Stimulated activated CD4-positive, alpha-beta T cell treated with anti-CD3 and anti-CD28 coated beads, TNF-alpha, amount 100 ng/mL, for 1 hour (primary cell): ENCODE data around the gene INMT.
A peak's percentile ranks its signal among the peaks of the same experiment; 100 is the strongest.

Source experiments
- DNase-seq, 3 donors: peaks; one replicate each; pipeline ENCODE4 v3.0.0-alpha.2; 2020; ENCODE audit warnings: low read depth in 3 of 3, low spot score in 1 of 3

INMT gene

GRCh38 chr7:30727061-30727945 is 24.6 kb upstream of the INMT start:
- DNase-seq, result no peak

GRCh38 chr7:30728591-30729100 is 23.3 kb upstream of the INMT start:
- no peak for DNase-seq

DNA sequence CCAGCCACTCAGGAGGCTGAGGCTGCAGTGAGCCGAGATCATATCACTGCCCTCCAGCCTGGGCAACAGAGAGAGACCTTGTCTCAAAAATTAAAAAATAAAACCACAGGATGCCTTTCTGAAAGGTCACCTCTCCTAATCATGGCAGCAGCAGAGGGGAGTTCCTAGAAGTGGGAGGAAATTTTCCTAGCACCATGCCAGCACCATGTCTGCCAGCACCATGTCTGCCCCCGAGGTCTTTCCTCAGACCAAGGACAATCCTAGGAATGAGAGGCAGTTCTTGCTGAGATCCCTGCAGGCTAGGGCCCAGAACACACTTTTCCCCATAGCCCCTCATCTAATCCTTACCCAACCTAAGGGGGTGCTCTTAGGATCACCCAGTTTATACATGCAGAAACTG is 22.3 kb upstream of the INMT start:
- no peak for DNase-seq

DNA sequence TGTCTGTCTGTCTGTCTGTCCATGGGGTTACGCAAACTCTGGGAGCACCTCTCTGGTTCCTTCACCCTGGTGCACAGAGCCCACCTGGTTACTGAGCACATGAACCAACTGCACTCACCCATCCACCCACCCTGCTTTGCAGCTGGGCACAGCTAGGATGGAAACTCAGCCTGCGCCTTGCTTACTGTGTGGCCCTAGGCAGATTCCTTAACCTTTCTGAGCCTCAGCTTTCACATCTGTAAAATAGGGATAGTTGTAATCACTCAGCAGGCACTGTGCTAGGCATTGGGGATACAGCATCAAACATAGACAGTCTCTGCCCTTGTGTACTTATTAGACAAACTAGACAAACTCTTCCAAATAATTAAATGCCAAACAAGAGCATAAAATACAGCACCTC is 21.8 kb upstream of the INMT start:
- no peak for DNase-seq

GRCh38 chr7:30730996-30731395 is 20.9 kb upstream of the INMT start:
- DNase-seq, result no peak

DNA sequence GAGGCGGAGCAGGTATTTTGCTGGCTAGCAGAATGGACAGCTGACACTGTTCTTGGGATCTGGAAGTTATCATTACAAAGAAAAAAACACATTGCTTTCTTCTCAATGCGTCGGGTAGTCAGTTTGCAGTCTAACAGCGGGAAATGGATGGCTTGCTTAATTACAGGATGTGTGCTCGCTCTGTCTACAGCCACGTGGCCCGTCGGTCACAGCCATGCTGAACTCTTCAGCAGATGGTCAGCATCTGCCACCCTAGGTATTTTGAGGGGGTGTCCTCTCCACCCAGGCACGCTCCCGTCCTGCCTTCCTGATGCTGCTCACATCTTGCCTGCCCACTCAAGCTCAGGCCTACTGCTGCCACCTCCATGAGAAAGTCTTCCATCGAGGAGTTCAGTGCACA is 20.4 kb upstream of the INMT start:
- no peak for DNase-seq

GRCh38 chr7:30732606-30733005 is 19.3 kb upstream of the INMT start:
- no peak for DNase-seq

DNA sequence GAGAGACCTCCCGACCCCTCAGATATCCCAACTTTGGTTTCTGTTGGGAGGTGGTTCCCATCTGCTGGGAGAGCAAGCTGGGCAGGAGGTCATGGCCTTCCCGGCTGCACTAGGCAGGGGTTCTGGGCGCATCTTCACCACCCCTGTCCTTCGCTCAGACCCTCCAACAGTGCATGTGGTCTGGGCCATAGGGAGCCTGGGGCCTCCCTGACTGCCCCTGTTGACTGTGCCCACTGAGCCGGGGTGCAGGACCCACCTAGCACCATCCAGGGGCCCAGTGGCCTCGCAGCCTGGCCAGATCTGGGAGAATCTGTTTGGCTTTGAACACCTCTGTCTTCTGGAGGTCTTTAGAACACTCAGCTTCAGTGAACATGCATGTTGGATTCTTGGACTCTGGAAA is 18.7 kb upstream of the INMT start:
- DNase-seq, result no peak

GRCh38 chr7:30733691-30734090 is 18.2 kb upstream of the INMT start:
- no peak for DNase-seq

DNA sequence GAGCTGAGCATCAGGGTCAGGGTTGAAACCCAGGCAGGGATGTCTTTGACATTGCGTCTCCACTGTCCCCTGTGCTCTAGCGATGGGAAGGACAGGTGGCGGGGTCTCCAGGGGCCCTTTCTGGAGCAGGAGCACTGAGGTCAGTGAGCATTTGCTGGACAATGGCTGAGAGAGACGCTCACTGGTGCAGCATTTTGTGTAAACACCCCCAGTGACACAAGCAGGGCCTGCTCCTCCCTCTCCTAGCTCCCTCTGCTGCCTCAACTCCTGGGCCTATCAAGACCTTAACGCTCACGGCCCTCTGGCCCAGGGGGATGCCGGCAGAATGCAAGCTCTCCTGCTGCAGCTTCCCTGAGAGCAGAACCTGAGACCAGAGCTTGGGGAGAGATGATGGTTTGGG is 17.4 kb upstream of the INMT start:
- no peak for DNase-seq

DNA sequence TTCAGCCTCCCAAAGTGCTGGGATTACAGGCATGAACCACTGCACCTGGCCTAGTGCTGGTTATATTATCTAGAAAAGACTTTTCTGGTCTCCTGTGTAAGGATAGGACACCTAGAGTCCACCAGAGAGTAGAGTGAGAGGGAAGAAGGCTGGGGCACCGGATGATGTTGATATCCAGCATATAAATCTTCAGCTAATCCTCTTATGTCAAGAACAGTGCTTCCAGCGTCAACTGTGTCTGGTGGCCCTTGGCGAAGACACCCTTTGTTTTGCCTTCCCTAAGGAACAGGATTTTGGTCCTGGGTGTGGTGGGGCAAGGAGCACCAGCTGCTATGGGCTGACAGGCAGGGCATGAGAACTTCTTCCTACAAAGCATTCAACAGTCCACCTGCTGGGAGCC is 16.3 kb upstream of the INMT start:
- DNase-seq, result no peak

DNA sequence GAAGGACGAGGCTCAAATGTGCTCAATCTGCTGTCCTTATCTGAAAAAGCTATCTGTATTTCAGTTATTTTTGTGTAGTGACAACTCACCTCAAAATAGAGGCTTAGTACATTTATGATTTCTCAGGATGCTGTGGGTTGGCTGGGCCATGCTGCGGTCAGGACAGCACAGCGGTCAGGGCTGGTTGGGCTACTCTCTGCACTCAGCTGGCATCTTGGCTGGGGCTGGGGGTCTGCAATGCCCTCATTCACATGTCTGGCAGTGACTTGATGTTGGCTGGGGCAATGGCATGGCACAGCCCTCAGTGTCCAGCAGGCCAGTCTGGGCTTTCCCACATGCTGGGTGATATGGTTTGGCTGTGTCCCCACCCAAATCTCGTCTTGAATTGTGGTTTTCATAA is 15.6 kb upstream of the INMT start:
- DNase-seq, result no peak

- no peak for DNase-seq
Measured at GRCh38 chr7:30738026-30738915, 13.7 kb upstream of the INMT start.

DNA sequence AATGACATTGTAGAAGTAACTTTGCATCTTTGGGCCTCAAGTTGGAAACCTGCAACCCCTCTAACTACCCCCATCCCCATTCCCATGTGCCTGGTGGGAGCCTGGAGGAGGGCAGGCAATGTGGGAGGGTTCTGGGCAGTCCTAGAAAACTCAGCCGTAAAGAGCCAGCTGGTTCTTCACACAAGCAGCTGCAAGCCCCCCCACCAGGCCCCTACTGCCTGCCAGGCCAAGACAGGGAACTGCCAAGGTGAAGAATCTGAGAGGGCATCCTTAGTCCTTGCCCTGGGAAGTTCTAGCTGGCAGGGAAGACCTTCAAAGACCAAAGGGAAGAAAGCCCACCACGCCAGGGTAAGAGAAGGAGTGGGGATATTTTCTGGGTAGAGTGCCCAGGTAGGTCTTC is 12.2 kb upstream of the INMT start:
- no peak for DNase-seq

DNA sequence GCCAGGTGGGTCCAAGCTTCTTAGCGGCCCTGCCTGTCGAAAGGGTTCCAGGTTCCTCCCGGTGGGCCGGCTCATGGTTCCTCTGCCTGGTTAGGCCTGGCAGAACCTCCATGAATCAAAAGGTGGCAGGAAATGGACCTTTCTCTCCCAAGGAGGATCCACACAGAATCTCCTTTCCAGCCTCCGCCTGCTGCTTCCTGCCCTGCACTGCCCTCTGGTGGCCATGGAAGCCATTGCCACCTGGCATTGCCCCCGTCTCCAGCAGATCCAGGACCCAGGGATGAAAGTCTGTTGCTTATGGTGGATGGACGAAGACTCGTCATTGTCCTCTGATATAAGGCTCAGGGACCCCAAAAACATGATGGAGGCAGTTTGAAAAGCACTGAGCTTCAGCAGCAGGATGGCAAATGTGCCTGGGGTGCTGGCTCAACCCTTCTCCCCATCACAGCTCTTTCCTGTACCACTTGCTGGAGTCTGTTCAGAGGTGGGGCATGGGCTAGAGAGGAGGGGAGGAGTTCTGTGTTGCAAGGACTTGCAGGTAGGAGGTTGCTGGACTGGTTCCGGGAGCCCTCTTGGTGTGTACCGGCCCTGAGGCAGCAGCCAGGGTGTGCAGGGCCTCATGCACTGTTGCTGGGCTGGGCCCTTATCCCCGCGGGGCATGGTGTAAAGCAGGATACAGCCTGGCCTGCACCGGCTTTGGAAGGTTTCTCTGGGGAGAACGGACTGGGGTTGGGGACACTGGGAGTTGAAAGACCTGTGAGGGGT is 11.3 kb upstream of the INMT start:
- DNase-seq, result peak; percentile 23 to 66 (median 50)

- DNase-seq, result no peak
Measured at GRCh38 chr7:30741289-30741688, 10.6 kb upstream of the INMT start.

- DNase-seq, result no peak
Measured at GRCh38 chr7:30743371-30744074, 8.4 kb upstream of the INMT start.

- DNase-seq, result no peak
Measured at GRCh38 chr7:30744075-30744417, 7.9 kb upstream of the INMT start.

- no peak for DNase-seq
Measured at GRCh38 chr7:30745261-30745941, 6.5 kb upstream of the INMT start.

DNA sequence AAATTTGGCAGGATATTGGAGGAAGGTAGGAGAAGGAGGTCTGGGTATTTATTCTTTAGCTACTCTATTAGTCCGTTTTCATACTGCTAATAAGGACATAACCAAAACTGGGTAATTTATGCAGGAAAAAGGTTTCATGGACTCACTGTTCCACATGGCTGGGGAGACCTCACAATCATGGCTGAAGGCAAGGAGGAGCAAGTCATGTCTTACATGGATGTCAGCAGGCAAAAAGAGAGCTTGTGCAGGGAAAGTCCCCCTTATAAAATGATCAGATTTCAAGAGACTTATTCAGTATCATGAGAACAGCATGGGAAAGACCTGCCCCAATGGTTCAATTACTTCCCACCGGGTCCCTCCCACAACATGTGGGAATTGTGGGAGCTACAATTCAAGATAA is 1.9 kb upstream of the INMT start:
- DNase-seq, result no peak
